ENCODE results near the gene RAB26.
"Not testable (repeated sequence)": the region's sequence is repeated elsewhere in the genome, so short reads cannot be mapped to it uniquely, and the experiment has no call there.

The RAB26 gene

DNA sequence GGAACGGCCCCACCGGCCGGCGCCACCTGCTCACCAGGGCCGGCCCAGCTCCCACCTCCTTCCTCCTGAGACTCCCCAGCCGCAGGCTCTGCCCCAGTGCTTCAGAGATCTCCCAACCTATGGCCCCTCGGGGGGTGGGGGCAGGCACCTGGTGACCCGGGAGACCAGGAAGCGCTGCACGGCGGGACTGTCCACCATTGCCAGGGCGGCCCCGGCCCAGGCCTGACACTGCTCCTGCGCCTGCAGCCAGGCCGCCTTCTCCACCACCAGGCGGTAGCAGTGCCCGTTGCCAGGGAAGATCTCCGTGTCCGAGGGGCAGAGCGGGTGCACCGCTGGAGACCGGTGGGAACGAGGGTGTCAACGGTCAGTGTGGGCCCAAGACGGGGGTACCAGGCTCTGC lies 31.1 kb upstream of the RAB26 start:
- DNase-seq (ENCODE audit: low spot score), result not testable (repeated sequence)

GRCh38 chr16:2117960-2118722 lies 30.3 kb upstream of the RAB26 start:
- DNase-seq (ENCODE audit: low spot score), result not testable (repeated sequence)

DNA sequence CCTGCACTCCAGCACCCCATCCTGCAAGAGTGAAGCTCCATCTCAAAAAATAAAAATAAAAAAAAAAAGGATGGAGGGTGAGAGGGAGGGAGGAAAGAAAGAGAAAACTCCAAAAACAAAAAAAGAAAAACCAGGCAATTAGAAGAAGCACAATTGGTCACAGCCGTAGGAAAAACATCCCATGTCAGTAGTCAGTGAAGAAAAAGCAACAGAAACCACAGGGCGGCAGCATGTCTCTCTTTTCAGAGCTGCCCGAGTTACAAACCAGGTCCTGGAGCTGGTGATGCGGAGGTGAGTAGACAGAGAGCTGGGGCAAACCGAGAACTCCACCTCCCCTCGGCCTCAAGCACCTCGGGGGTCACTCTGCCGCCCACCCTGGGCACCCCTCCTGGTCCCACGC lies 27.1 kb upstream of the RAB26 start:
- DNase-seq (ENCODE audit: low spot score), result peak; percentile 35

GRCh38 chr16:2121853-2122252 lies 26.6 kb upstream of the RAB26 start:
- no peak for DNase-seq (ENCODE audit: low spot score)

GRCh38 chr16:2122429-2122828 lies 26.0 kb upstream of the RAB26 start:
- no peak for DNase-seq (ENCODE audit: low spot score)

GRCh38 chr16:2122934-2123683 lies 25.3 kb upstream of the RAB26 start:
- not testable (repeated sequence) for DNase-seq (ENCODE audit: low spot score)

DNA sequence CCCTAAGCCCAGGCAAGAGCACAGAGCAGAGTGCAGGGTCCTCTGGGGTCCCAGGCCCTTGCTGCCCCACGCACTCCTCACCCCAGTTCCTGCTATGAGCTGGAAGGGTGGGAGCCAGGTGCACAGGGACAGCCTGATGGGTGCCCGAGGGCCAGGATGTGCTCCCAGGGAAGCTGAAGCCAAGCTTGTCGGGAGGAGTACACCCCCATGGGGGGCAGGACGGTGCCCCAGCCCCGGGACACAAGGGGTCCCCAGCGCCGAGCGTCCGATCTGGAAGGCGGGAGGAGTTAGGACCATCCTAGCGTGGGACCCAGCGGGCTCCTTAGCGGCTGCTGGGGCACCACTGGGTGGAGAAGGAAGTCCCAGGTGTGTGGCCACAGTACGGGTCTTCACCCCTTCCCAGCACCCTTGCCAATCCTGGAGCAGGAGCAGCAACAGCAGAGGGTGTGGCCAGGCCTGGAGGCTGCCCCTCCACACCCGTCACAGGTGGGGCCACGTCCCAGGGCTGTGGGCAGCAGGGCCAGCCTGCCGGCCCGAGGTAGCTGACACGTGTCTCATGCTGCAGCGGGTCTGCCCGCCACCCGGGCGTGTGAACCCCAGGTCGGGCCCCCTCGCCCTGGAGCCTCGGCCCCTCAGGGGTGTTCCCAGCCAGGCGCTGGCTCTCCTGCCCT lies 24.6 kb upstream of the RAB26 start:
- not testable (repeated sequence) for DNase-seq (ENCODE audit: low spot score)

DNA sequence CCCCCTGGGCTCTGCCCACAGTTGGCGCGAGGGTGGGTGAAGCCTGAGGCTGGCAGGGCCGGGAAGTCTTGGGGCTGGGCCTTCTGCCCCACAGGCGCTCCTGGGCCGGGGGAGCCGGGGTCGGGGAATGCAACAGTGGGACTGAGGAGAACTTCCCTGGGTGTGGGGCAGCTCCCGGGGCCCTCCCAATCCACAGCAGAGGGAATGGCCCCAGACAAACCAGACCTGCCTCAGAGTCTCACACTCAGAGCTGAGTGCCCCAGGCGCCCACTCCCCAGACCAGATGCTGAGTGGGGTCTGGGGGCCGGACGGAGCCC lies 24.1 kb upstream of the RAB26 start:
- DNase-seq (ENCODE audit: low spot score), result not testable (repeated sequence)

DNA sequence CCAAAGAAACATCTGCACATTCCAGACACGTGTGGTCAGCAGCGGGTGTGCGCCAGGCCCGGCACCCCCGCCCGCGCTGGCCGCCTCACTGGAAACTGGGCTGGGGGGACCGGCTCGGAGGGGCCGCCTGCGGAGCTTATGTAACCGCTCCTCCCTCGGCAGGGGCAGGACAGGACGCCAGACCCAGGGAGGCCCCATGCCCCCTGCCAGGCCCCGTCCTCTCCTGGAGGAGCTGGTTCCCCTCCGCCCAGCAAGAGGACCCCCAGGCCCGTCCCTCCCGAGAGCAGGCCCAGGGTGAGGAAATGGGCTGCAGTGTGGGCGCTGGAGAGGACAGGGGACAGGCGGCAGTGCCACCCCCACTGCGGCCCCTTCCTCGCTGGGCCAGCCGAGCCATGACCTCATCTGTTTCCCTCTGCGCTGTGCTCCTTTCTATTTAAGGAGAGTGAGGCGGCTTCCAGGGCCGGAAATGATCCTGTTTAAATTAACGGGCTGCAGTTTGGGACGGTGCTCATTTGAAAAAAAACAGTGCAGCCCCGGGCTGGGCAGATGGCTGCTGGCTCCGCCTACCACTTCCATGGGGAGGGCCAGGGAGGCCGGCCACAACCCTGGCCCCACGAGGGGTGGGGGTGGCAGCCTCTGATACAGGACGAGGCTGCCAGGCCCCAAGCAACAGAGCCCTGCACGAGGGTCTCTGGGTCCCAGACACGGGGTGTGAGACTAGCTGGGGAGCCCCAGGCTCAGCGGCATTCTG lies 23.6 kb upstream of the RAB26 start:
- not testable (repeated sequence) for DNase-seq (ENCODE audit: low spot score)

DNA sequence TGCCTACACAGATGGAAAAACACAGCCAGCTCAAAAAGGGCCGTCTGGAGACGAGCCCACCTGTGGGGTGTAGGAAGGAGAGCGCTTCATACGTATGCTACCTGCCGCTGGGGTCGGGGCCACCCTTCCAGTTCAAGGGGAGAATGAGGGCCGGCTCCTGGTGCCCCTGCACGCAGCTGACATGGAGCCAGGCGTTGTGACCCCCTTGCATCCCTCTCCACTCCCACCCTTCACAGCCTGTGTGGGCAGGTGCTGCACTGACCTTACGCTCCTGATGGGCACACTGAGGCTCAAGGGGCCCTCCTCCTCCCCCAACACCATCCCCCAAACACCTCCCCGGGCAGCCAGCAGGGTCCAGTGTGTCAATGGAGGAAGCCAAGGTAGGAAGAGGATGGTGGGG lies 22.8 kb upstream of the RAB26 start:
- DNase-seq (ENCODE audit: low spot score), result not testable (repeated sequence)

DNA sequence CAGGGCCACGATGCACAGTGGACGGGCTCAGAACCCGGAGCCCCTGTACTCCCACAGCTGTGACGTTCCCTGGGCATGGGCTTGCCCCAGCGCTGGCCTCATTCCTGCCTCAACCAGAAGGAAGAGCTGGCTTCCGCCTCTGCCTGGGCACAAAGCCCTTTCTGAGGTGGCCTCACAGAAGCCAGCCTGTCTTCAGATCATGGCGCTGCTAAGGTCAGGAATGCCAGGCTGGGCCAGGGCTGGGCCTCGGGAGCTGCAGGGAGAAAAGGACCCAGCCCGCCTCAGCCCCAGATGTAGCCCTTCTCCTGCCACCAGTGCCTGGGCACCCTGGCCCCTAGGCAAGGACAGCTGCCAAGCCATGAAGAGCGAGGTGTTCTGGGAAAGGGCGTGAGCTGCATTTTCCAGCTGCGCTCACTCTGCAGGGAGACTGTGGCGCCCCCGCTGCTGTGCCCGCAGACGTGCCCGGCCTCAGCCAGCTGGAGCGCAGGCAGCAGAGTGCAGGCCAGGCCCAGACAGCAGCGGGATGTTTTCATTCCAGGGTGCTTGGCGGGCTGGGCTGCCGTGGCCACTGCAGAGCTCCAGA lies 22.2 kb upstream of the RAB26 start:
- not testable (repeated sequence) for DNase-seq (ENCODE audit: low spot score)

GRCh38 chr16:2126928-2127556 lies 21.4 kb upstream of the RAB26 start:
- DNase-seq (ENCODE audit: low spot score), result not testable (repeated sequence)

DNA sequence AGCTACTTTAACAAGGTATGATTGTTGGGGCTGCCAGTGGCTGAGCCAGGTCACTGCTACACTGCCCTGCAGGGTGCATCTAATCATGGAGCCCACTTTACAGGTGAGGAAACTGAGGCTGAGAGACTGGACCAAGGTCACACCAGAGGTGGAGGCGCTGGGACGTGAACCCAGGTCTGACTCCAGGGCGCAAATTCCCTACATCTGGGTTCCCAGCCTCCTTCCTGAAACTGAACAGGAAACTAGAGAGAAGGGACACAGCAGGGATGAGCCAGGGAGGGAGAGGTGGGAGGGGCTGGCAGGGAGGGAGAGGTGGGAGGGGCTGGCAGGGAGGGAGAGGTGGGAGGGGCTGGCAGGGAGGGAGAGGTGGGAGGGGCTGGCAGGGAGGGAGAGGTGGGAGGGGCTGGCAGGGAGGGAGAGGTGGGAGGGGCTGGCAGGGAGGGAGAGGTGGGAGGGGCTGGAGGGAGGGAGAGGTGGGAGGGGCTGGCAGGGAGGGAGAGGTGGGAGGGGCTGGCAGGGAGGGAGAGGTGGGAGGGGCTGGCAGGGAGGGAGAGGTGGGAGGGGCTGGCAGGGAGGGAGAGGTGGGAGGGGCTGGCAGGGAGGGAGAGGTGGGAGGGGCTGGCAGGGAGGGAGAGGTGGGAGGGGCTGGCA lies 20.7 kb upstream of the RAB26 start:
- DNase-seq (ENCODE audit: low spot score), result peak; percentile 60

- not testable (repeated sequence) for DNase-seq (ENCODE audit: low spot score)
These were observed 19.2 kb upstream of the RAB26 start for GRCh38 chr16:2129251-2129650.

GRCh38 chr16:2129890-2130447 lies 18.5 kb upstream of the RAB26 start:
- not testable (repeated sequence) for DNase-seq (ENCODE audit: low spot score)

- DNase-seq (ENCODE audit: low spot score), result not testable (repeated sequence)
These were observed 14.6 kb upstream of the RAB26 start for GRCh38 chr16:2133797-2134196.

- not testable (repeated sequence) for DNase-seq (ENCODE audit: low spot score)
These were observed 13.4 kb upstream of the RAB26 start for GRCh38 chr16:2135071-2135470.

DNA sequence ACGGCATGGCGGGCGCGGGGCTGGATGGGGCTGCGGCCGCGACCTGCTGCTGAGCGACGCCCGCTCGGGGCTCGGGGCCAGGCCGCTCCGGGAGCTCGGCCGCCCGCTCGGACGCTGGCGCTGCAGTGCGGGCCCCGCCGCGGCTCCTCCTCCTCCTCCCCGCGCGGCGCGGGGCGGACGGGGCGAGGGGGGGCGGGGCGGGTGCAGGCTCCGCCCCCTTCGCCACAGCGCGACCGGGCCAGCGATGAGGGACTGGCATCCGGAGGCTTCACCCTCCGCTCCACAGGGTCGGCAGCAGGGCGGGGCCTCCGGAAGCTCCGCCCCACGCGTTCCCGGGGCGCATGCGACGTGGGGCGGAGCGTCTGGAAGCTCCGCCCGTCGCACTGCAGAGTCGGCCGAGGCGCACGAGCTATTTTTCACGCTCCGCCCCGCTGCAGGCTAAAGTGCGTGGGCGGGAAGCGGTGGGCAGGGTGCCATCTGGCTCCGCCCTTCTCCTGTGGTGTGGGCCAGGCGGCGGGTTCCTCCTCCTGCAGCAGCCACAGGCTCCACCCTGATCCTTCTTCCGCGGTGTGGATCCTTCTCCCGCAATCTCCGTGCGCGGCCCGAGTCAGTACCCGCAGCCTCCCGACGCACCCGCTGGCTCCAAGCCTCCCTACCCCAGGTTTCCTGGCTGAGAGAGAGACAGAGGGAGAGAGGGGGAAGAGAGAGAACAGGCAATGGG lies 12.5 kb upstream of the RAB26 start, which contains the start of gene PKD1:
PKD1 (minus strand) TSS at position 129 of the 721 bp plus-strand sequence. CDS start 209 bp downstream, outside the sequence.
- DNase-seq (ENCODE audit: low spot score), result peak; percentile 95

All from hematopoietic multipotent progenitor cell treated with erythropoietin and hydrocortisone succinate and interleukin-3 and kit ligand, for 17 days (in vitro differentiated cells).